Limb (tissue), 2 donors: Measurements from ENCODE around the gene PLCG2.
"Not testable (repeated sequence)": the region's sequence is repeated elsewhere in the genome, so short reads cannot be mapped to it uniquely, and the experiment has no call there.

ENCODE experiments used
- DNase-seq, 2 donors: peaks; one replicate each; pipeline ENCODE4 v3.0.0-alpha.2; 2016; ENCODE audit errors: extremely low spot score in 2 of 2

PLCG2 gene

GRCh38 chr16:81778861-81779535, at the start of gene PLCG2:
Gene PLCG2 (plus strand): TSS chr16:81779291. CDS start chr16:81785990, 6,699 bp downstream.
- DNase-seq: peak; percentile 10 to 80

- no peak for DNase-seq
These were observed 49.6 kb upstream of the PLCG2 start for GRCh38 chr16:81729451-81729850.

DNA sequence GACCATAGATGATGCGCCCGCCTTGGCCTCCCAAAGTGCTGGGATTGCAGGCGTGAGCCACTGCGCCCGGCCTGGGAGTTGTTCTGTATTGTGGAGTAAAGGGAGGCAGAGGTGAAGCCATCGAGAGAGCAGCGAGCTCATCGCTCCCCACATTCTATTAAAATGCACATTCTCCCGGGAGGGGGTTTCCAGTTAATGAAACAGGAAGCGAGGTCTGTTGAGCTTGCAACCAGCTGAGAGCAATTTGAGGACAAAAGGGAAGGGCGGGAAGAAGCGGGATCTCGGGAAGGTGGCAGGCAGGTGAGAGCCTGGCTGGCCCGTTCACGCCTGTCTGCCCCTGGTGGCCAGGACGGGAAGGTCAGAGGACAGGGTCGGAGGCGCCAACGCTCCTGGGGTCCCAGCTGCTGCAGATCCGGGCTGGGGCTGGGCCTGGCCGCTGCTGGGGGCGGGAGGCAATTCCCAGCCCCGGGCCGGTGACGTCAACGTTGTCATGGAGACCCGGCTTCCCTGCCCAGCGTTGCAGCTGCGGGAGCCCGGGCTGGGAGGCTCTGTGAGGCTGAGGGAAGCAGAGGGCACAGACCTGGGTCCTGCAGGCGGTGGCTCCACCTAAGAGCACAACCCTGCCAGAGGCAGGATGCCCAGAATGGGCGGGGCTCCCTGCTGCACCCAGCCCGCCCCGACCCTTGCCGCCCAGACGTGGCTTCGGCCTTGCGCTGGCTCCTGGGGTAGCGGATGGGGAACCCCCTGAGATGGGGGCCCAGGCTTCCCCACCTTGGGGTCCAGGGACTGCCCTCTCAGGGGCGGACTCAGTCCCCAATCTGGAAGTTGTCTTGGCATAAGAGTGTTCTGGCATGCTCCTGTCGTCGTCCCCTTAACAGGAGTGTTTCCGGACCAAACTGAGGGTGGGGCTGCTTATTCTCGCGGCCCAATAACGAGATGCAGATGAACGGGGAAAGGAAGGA, 48.7 kb upstream of the PLCG2 start:
- peak; percentile 87 to 95 for DNase-seq

DNA sequence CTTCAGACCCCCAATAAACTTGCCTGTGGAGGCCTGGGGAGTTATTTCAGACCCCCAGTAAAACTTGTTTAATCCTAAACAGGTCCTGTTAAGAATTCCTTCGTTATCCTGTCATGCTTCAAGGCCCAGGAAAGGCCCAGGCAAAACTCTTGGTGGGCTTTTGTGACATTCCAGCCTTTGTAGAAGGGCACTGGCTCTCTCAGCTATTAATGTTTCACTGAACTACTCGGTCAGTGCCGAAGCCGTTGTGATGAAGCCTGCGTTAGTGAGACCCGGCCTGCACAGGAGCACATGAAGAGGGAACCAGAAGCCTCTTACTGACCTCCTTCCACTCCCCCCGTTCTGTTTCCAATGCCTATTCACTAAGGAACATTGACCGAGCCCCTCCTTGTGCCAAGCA, 47.4 kb upstream of the PLCG2 start:
- DNase-seq: no peak

DNA sequence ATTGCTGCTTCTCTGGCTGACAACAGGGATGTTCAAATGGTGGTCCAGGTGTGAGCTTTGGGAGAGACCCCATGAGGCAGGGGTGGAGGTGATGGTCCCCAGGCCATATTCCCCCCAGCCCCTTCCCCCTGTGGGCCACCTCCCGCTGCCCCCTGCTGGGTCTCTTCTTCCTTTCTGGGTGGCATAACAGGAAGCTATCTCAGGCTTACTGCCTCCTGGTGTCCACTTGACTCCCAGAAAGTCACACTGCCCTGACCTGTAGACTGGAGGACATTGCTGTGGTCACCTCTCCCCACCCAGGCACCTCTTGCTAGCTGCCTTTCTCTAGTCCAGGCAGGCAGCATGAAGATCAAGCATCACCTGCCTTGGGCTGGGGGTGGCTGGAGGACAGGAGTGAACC, 46.4 kb upstream of the PLCG2 start:
- DNase-seq: no peak

DNA sequence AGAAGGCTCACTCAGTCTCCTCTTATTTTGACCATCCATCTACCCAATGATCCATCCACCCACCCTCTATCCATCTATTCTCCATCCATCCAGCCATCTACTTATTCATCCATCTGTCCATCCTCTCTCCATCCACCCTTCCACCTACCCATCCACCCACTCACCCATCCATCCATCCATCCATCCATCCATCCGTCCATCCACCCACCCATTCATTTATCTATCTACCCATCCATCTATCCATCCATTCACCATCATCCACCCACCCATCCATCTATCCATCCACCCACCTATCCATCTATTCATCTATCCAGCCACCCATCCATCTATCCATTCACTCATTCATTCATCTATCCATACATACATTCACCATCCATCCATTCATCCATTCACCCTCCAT, 45.8 kb upstream of the PLCG2 start:
- DNase-seq: no peak

DNA sequence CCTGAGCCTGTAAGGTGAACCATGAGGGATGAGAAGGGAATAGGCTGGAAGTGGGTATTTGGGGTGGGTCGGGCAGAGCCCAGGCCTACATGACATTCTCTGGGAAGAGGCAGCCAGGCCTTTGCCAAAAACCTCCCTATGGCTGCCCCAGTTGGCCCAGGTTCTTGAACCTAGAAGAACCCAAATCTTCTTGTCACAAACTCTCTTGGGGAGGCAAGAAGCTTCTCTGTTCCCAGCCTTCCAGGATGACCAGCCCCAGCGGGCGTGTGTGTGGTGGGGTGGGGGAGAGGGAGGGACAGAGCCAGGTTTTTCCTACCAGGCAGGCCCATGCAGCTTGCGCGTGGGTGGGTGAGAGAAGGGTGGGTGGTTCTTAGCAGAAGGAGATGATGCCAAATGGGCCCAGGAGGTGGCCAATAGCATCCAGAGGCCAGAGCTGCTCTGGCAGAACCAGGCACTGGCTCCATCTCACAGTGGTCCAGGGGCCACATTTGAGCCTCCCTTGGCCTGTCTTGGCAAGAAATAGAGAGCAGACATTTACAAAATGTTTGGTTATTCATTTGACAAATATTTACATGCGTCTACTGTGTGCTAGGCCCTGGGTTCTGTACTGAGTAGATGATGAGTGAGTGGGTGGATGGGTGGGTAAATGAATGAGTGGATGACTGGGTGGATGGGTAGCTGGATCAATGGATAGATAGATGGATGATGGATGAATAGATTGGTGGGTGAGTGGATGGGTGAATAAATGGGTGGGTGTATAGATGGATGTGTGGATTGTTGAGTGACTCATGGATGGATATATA, 44.3 kb upstream of the PLCG2 start:
- no peak for DNase-seq

DNA sequence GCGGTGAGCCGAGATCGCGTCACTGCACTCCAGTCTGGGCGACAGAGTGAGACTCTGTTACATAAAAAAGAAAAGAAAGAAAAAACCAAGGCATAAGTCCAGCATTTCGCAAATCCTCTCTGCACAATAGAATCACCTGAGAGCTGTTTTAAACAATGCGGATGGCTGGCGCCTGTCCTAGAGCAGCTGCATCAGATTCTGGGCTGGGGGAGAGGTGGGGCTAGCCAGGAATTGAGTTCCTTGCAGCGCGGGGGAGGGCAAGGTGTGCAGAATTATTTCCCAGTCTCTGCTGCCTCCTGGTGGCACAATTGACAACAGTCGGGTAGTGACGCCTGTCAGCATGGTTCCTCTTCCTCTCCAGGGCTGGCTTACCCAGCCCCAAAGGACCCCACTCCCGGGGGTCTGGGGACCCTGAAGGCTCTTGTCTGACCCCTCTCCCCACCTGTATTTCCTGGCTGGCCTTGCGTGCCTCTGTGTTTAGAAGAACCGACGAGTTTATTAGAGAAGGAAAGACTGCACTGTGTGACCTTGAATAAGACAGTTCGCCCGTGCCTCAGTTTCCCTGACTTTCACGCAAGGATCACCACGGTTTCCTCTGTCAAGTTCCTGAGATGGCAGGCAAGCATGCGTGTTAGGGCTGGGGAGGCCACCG, 41.1 kb upstream of the PLCG2 start:
- DNase-seq: peak; percentile 72 to 89

GRCh38 chr16:81738783-81739496, 40.2 kb upstream of the PLCG2 start:
- no peak for DNase-seq

DNA sequence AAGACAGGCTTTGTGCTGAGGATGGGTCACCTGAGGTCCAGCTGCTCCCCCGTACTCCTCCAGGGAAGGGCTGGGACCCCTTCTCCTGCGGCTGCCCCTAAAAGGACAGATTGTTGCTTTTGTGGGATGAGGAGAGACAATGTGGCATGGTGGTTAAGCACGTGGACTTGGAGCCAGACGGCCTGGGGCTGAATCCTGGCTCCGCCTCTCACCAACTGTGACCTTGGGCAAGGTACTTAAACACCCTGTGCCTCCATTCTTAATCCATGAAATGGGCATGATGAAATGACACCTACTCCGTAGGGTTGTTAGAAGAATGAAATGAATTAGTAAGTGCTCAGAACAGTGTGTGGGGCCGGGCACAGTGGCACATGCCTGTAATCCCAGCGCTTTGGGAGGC, 39.6 kb upstream of the PLCG2 start:
- no peak for DNase-seq

- no peak for DNase-seq
These were observed 38.9 kb upstream of the PLCG2 start for GRCh38 chr16:81740169-81740568.

DNA sequence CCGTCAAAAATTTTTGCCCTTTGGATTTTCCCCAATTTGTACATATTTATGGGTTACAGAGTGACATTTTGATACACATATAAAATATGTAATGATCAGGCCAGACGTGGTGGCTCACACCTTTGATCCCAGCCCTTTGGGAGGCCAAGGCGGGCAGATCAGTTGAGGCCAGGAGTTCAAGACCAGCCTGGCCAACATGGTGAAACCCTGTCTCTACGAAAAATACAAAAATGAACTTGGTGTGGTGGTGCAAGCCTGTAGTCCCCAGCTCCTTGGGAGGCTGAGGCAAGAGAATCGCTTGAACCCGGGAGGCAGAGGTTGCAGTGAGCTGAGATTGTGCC, 37.7 kb upstream of the PLCG2 start:
- DNase-seq: not testable (repeated sequence)

- no peak for DNase-seq
These were observed 34.7 kb upstream of the PLCG2 start for GRCh38 chr16:81744385-81744784.

DNA sequence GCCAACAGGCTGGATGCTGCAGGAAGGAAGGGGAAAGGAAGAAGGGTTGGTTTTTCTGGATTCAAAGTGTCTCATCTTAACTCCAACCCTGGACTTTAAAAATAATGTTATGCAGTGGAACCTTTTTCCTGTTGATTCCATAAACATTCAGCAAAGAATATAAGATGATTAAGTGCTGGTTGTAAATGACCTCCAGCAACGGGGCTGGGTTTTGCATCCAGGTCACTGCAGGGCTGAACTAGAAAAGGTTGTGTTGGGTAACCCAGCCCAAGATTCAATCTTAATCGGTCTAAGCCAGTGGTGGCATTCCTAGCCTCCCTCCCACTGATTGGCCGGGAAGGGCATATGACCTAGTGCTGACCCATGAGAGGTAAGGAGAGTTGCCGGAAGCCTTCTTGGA, 34.2 kb upstream of the PLCG2 start:
- DNase-seq: no peak

- DNase-seq: peak; percentile 74 to 84
These were observed 33.2 kb upstream of the PLCG2 start for GRCh38 chr16:81745704-81746558.

GRCh38 chr16:81746566-81746965, 32.5 kb upstream of the PLCG2 start:
- DNase-seq: no peak

GRCh38 chr16:81748476-81749198, 30.5 kb upstream of the PLCG2 start:
- DNase-seq: no peak

GRCh38 chr16:81752225-81752875, 26.7 kb upstream of the PLCG2 start:
- DNase-seq: no peak

GRCh38 chr16:81752876-81753227, 26.2 kb upstream of the PLCG2 start:
- no peak for DNase-seq
